Measurements from ENCODE around the gene CEBPB.

DNA sequence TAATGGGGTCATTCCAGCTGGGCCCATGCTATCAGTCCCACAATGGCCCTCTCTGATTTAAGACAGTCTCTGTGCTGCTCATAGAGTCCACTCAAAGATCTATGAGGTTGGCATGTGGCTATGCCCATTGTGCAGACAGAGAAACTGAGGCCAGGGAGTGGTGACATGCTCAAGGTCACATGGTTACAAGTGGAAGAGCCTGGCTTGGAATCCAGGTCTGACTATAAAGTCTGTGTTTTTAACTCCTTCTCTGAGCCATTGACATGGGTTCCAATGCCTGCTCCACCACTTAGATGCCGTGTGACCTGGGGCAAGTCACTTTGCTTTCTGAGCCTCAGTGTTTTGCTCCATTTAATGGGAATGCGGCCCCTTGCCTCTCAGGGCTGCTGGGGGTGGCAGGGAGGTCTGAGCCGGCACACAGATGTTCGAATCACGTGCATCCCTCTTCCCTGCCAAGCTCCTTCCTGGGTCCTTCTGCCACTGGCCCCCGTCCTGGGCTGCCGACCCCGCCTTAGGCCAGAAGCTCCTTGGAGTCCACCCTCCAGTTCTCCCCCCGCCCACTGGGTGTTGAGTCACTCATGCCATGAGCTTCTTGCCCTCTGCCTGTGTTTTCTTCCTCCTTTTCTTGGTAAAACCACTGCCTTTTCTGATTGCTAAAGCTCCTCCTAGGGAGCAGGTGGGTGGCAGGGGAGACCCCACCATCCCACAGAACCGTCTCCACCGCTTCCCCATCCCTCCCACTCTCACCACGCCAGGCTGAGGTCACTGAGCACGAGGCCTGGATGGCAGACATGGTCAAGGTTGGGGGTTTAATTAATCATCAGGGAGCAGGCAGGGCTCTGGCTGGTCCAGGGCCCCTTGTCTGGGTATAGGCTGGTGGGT lies 35.7 kb downstream of the CEBPB start:
- TF ChIP-seq, protein P1, sequence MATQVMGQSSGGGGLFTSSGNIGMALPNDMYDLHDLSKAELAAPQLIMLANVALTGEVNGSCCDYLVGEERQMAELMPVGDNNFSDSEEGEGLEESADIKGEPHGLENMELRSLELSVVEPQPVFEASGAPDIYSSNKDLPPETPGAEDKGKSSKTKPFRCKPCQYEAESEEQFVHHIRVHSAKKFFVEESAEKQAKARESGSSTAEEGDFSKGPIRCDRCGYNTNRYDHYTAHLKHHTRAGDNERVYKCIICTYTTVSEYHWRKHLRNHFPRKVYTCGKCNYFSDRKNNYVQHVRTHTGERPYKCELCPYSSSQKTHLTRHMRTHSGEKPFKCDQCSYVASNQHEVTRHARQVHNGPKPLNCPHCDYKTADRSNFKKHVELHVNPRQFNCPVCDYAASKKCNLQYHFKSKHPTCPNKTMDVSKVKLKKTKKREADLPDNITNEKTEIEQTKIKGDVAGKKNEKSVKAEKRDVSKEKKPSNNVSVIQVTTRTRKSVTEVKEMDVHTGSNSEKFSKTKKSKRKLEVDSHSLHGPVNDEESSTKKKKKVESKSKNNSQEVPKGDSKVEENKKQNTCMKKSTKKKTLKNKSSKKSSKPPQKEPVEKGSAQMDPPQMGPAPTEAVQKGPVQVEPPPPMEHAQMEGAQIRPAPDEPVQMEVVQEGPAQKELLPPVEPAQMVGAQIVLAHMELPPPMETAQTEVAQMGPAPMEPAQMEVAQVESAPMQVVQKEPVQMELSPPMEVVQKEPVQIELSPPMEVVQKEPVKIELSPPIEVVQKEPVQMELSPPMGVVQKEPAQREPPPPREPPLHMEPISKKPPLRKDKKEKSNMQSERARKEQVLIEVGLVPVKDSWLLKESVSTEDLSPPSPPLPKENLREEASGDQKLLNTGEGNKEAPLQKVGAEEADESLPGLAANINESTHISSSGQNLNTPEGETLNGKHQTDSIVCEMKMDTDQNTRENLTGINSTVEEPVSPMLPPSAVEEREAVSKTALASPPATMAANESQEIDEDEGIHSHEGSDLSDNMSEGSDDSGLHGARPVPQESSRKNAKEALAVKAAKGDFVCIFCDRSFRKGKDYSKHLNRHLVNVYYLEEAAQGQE (IDR thresholded peaks at IDR 0.05): no peak
- TF ChIP-seq, protein P2, sequence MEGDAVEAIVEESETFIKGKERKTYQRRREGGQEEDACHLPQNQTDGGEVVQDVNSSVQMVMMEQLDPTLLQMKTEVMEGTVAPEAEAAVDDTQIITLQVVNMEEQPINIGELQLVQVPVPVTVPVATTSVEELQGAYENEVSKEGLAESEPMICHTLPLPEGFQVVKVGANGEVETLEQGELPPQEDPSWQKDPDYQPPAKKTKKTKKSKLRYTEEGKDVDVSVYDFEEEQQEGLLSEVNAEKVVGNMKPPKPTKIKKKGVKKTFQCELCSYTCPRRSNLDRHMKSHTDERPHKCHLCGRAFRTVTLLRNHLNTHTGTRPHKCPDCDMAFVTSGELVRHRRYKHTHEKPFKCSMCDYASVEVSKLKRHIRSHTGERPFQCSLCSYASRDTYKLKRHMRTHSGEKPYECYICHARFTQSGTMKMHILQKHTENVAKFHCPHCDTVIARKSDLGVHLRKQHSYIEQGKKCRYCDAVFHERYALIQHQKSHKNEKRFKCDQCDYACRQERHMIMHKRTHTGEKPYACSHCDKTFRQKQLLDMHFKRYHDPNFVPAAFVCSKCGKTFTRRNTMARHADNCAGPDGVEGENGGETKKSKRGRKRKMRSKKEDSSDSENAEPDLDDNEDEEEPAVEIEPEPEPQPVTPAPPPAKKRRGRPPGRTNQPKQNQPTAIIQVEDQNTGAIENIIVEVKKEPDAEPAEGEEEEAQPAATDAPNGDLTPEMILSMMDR (IDR thresholded peaks at IDR 0.05; ENCODE audit: low read depth, low read length, missing input control): no peak
- TF ChIP-seq RAD21 (IDR thresholded peaks at IDR 0.05) (no peak), SP1 (IDR thresholded peaks at IDR 0.05) (no peak), TAF1 (conservative IDR thresholded peaks at IDR 0.05) (no peak), GABPA (IDR thresholded peaks at IDR 0.05 in 1 of 2, conservative IDR thresholded peaks at IDR 0.05 in 1 of 2) (no peak), FOXA1 (IDR thresholded peaks at IDR 0.05) (no peak), JUND (IDR thresholded peaks at IDR 0.05) (no peak), YY1 (IDR thresholded peaks at IDR 0.05) (no peak), EGR1 (IDR thresholded peaks at IDR 0.05; ENCODE audit: low read depth in 2 of 2) (no peak)
- TF ChIP-seq, protein P3, sequence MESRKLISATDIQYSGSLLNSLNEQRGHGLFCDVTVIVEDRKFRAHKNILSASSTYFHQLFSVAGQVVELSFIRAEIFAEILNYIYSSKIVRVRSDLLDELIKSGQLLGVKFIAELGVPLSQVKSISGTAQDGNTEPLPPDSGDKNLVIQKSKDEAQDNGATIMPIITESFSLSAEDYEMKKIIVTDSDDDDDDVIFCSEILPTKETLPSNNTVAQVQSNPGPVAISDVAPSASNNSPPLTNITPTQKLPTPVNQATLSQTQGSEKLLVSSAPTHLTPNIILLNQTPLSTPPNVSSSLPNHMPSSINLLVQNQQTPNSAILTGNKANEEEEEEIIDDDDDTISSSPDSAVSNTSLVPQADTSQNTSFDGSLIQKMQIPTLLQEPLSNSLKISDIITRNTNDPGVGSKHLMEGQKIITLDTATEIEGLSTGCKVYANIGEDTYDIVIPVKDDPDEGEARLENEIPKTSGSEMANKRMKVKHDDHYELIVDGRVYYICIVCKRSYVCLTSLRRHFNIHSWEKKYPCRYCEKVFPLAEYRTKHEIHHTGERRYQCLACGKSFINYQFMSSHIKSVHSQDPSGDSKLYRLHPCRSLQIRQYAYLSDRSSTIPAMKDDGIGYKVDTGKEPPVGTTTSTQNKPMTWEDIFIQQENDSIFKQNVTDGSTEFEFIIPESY (IDR thresholded peaks at IDR 0.05): no peak
- TF ChIP-seq, protein P4, sequence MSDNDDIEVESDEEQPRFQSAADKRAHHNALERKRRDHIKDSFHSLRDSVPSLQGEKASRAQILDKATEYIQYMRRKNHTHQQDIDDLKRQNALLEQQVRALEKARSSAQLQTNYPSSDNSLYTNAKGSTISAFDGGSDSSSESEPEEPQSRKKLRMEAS (IDR thresholded peaks at IDR 0.05): no peak

Data from liver (tissue), 3 donors.